Testis (tissue), 2 donors: ENCODE measurements around the gene SLC22A23.

Experiments used
- CTCF ChIP-seq, 3 experiments: fragments of 450-650 bp in 2 of 3; fragments of 200-600 bp in 1 of 3; sonication (generic) in 1 of 3; IDR thresholded peaks; one replicate each; pipeline ENCODE4 v1.5.1; 2016 to 2019; ENCODE audit warnings: antibody characterized with exemption in 3 of 3, mild to moderate bottlenecking in 2 of 3, moderate library complexity in 1 of 3
- POLR2A ChIP-seq: fragments of 450-650 bp; IDR thresholded peaks from one replicate; pipeline ENCODE4 v1.6.1; 2017; ENCODE audit warnings: antibody characterized with exemption, mild to moderate bottlenecking, moderate library complexity

- TF ChIP-seq POLR2A (no peak), CTCF (IDR thresholded peaks at IDR 0.05) (no peak)
These were observed 149.4 kb downstream of the SLC22A23 start for GRCh38 chr6:3307436-3307835.
